Measurements from ENCODE around the gene PES1. TPM values are rescaled to one million over a fixed set of nuclear protein-coding genes. Genes with fewer than 3 reads are reported as not detected.
"Not testable (repeated sequence)": the region's sequence is repeated elsewhere in the genome, so short reads cannot be mapped to it uniquely, and the experiment has no call there.

Gene PES1
- 89.2 TPM for polyA plus RNA-seq (2013, experiment 1 of 2)
- polyA plus RNA-seq (2013, experiment 2 of 2): 75.0 TPM

- Histone ChIP-seq H3K27ac (ENCODE audit: low read depth, low read length) (peak within 1 kb of the TSS; percentile 72), H3K9me3 (ENCODE audit: insufficient read depth, low read depth, low read length) (no peaks in the 10 kb centered on the region), H3K4me1 (ENCODE audit: insufficient read depth, low read length) (peaks cover 9% of the 10 kb centered on the region; the same call in 1 of the 2 replicates), H3K36me3 (ENCODE audit: insufficient read depth, low read length) (peaks cover 31% of the 10 kb centered on the region), H3K4me3 (ENCODE audit: low read length) (peak within 1 kb of the TSS; percentile 95), H3K9ac (ENCODE audit: low read depth, low read length) (peak within 1 kb of the TSS; percentile 95), H3K27me3 (ENCODE audit: insufficient read depth, low read length) (peaks cover 17% of the 10 kb centered on the region; the same call in 1 of the 2 replicates)
- under 1% methylated on average over 49 of the region's 49 CpGs for WGBS
Measured at GRCh38 chr22:30591588-30592359, at the start of gene PES1. Gene PES1 (minus strand): TSS chr22:30591910. CDS start chr22:30591833, 77 bp downstream.

GRCh38 chr22:30640839-30641430 is 49.2 kb upstream of the PES1 start:
- Histone ChIP-seq H3K27me3 (ENCODE audit: insufficient read depth, low read length) (peaks cover 7% of the 10 kb centered on the region), H3K9me3 (ENCODE audit: insufficient read depth, low read depth, low read length) (no peaks in the 10 kb centered on the region), H3K4me1 (ENCODE audit: insufficient read depth, low read length) (peaks cover 4% of the 10 kb centered on the region), H3K4me3 (ENCODE audit: low read length) (no peak overlapping the region), H3K27ac (ENCODE audit: low read depth, low read length) (no peak overlapping the region), H3K36me3 (ENCODE audit: insufficient read depth, low read length) (no peaks in the 10 kb centered on the region), H3K9ac (ENCODE audit: low read depth, low read length) (no peak overlapping the region)
- 95% methylated on average over 4 of the region's 4 CpGs for WGBS

GRCh38 chr22:30640361-30640760 is 48.7 kb upstream of the PES1 start:
- H3K9me3 ChIP-seq (ENCODE audit: insufficient read depth, low read depth, low read length): no peaks in the 10 kb centered on the region
- H3K9ac ChIP-seq (ENCODE audit: low read depth, low read length): no peak overlapping the region
- H3K4me1 ChIP-seq (ENCODE audit: insufficient read depth, low read length): peaks cover 4% of the 10 kb centered on the region
- peaks cover 8% of the 10 kb centered on the region for H3K27me3 ChIP-seq (ENCODE audit: insufficient read depth, low read length)
- 92% methylated on average over 4 of the region's 4 CpGs for WGBS
- no peaks in the 10 kb centered on the region for H3K36me3 ChIP-seq (ENCODE audit: insufficient read depth, low read length)
- H3K27ac ChIP-seq (ENCODE audit: low read depth, low read length): no peak overlapping the region
- no peak overlapping the region for H3K4me3 ChIP-seq (ENCODE audit: low read length)

- no peaks in the 10 kb centered on the region for H3K9me3 ChIP-seq (ENCODE audit: insufficient read depth, low read depth, low read length)
- no peaks in the 10 kb centered on the region for H3K36me3 ChIP-seq (ENCODE audit: insufficient read depth, low read length)
- H3K4me3 ChIP-seq (ENCODE audit: low read length): no peak overlapping the region
- WGBS: 91% methylated on average over 1 of the region's 1 CpG
- peaks cover 8% of the 10 kb centered on the region for H3K27me3 ChIP-seq (ENCODE audit: insufficient read depth, low read length)
- H3K27ac ChIP-seq (ENCODE audit: low read depth, low read length): no peak overlapping the region
- no peak overlapping the region for H3K9ac ChIP-seq (ENCODE audit: low read depth, low read length)
- peaks cover 4% of the 10 kb centered on the region for H3K4me1 ChIP-seq (ENCODE audit: insufficient read depth, low read length)
Measured at GRCh38 chr22:30637701-30638114, 46.0 kb upstream of the PES1 start.

GRCh38 chr22:30636226-30637077 is 44.7 kb upstream of the PES1 start:
- Histone ChIP-seq H3K4me3 (ENCODE audit: low read length) (peak overlapping the region; percentile 67), H3K9me3 (ENCODE audit: insufficient read depth, low read depth, low read length) (no peaks in the 10 kb centered on the region), H3K36me3 (ENCODE audit: insufficient read depth, low read length) (no peaks in the 10 kb centered on the region), H3K27me3 (ENCODE audit: insufficient read depth, low read length) (peaks cover 8% of the 10 kb centered on the region), H3K4me1 (ENCODE audit: insufficient read depth, low read length) (peaks cover 4% of the 10 kb centered on the region), H3K27ac (ENCODE audit: low read depth, low read length) (no peak overlapping the region), H3K9ac (ENCODE audit: low read depth, low read length) (peak overlapping the region; percentile 64; the same call in 1 of the 2 replicates)
- WGBS: 86% methylated on average over 45 of the region's 45 CpGs

GRCh38 chr22:30635273-30636225 is 43.8 kb upstream of the PES1 start, which contains the start of gene SLC35E4:
Gene SLC35E4 (plus strand): TSS chr22:30635781. CDS start chr22:30636451, 670 bp downstream.
- Histone ChIP-seq H3K4me1 (ENCODE audit: insufficient read depth, low read length) (peaks cover 4% of the 10 kb centered on the region), H3K27me3 (ENCODE audit: insufficient read depth, low read length) (peaks cover 8% of the 10 kb centered on the region), H3K9ac (ENCODE audit: low read depth, low read length) (peak within 1 kb of the TSS; percentile 64), H3K4me3 (ENCODE audit: low read length) (peak within 1 kb of the TSS; percentile 67), H3K9me3 (ENCODE audit: insufficient read depth, low read depth, low read length) (no peaks in the 10 kb centered on the region), H3K36me3 (ENCODE audit: insufficient read depth, low read length) (no peaks in the 10 kb centered on the region), H3K27ac (ENCODE audit: low read depth, low read length) (no peak within 1 kb of the TSS)
- 4% methylated on average over 75 of the region's 75 CpGs for WGBS

- H3K4me1 ChIP-seq (ENCODE audit: insufficient read depth, low read length): peaks cover 4% of the 10 kb centered on the region
- H3K27me3 ChIP-seq (ENCODE audit: insufficient read depth, low read length): peaks cover 8% of the 10 kb centered on the region
- H3K27ac ChIP-seq (ENCODE audit: low read depth, low read length): no peak overlapping the region
- no peaks in the 10 kb centered on the region for H3K36me3 ChIP-seq (ENCODE audit: insufficient read depth, low read length)
- H3K9me3 ChIP-seq (ENCODE audit: insufficient read depth, low read depth, low read length): no peaks in the 10 kb centered on the region
- peak overlapping the region; percentile 65 for H3K4me3 ChIP-seq (ENCODE audit: low read length)
- 9% methylated on average over 29 of the region's 29 CpGs for WGBS
- no peak overlapping the region for H3K9ac ChIP-seq (ENCODE audit: low read depth, low read length)
Measured at GRCh38 chr22:30634471-30635233, 42.9 kb upstream of the PES1 start.

- 97% methylated on average over 17 of the region's 31 CpGs for WGBS
- not testable (repeated sequence) for H3K36me3 ChIP-seq (ENCODE audit: insufficient read depth, low read length); H3K4me1 ChIP-seq (ENCODE audit: insufficient read depth, low read length); H3K9me3 ChIP-seq (ENCODE audit: insufficient read depth, low read depth, low read length); H3K27ac ChIP-seq (ENCODE audit: low read depth, low read length); H3K4me3 ChIP-seq (ENCODE audit: low read length); H3K9ac ChIP-seq (ENCODE audit: low read depth, low read length); H3K27me3 ChIP-seq (ENCODE audit: insufficient read depth, low read length)
Measured at GRCh38 chr22:30631469-30631868, 39.8 kb upstream of the PES1 start.

- Histone ChIP-seq H3K27me3 (ENCODE audit: insufficient read depth, low read length) (no peaks in the 10 kb centered on the region), H3K4me3 (ENCODE audit: low read length) (no peak overlapping the region), H3K36me3 (ENCODE audit: insufficient read depth, low read length) (peaks cover 20% of the 10 kb centered on the region), H3K27ac (ENCODE audit: low read depth, low read length) (no peak overlapping the region), H3K4me1 (ENCODE audit: insufficient read depth, low read length) (no peaks in the 10 kb centered on the region), H3K9me3 (ENCODE audit: insufficient read depth, low read depth, low read length) (no peaks in the 10 kb centered on the region), H3K9ac (ENCODE audit: low read depth, low read length) (no peak overlapping the region)
- 96% methylated on average over 4 of the region's 4 CpGs for WGBS
Measured at GRCh38 chr22:30628491-30628890, 36.8 kb upstream of the PES1 start.

- H3K9ac ChIP-seq (ENCODE audit: low read depth, low read length): no peak overlapping the region
- WGBS: 94% methylated on average over 5 of the region's 5 CpGs
- H3K27ac ChIP-seq (ENCODE audit: low read depth, low read length): no peak overlapping the region
- H3K9me3 ChIP-seq (ENCODE audit: insufficient read depth, low read depth, low read length): no peaks in the 10 kb centered on the region
- no peak overlapping the region for H3K4me3 ChIP-seq (ENCODE audit: low read length)
- no peaks in the 10 kb centered on the region for H3K4me1 ChIP-seq (ENCODE audit: insufficient read depth, low read length)
- H3K27me3 ChIP-seq (ENCODE audit: insufficient read depth, low read length): no peaks in the 10 kb centered on the region
- H3K36me3 ChIP-seq (ENCODE audit: insufficient read depth, low read length): peaks cover 30% of the 10 kb centered on the region
Measured at GRCh38 chr22:30627471-30627870, 35.8 kb upstream of the PES1 start.

All from HUES64 (cell line).